HepG2 (cell line): Measurements from ENCODE around the gene PCIF1. TPM values are rescaled to one million over a fixed set of nuclear protein-coding genes. Genes with fewer than 3 reads are reported as not detected.

Source experiments
- BHLHE40 ChIP-seq: IDR thresholded peaks from 2 replicates; pipeline ENCODE4 v1.6.1; 2011; ENCODE audit warnings: low read length, improper control_type of control experiment
- BRD4 ChIP-seq: sonication (generic); formaldehyde crosslinking; IDR thresholded peaks from 2 replicates; pipeline ENCODE4 v1.4.0; 2020; ENCODE audit warnings: missing genetic modification reagents
- DMAP1 ChIP-seq: IDR thresholded peaks from 2 replicates; pipeline ENCODE4 v1.6.1; 2016
- GATAD2A ChIP-seq: IDR thresholded peaks from 2 replicates; pipeline ENCODE4 v1.6.1; 2016
- GZF1 ChIP-seq: sonication (generic); formaldehyde crosslinking; IDR thresholded peaks from 2 replicates; pipeline ENCODE4 v1.5.1; 2020; ENCODE audit warnings: mild to moderate bottlenecking, missing genetic modification reagents
- IRF2 ChIP-seq: IDR thresholded peaks from 2 replicates; pipeline ENCODE4 v1.6.1; 2018; ENCODE audit warnings: missing genetic modification reagents, missing compliant biosample characterization
- KDM5B ChIP-seq: sonication (generic); formaldehyde crosslinking; IDR thresholded peaks from 2 replicates; pipeline ENCODE4 v1.4.0; 2020; ENCODE audit warnings: missing genetic modification reagents, mild to moderate bottlenecking, borderline replicate concordance
- PHB2 ChIP-seq: fragments of 450-650 bp; IDR thresholded peaks from 2 replicates; pipeline ENCODE4 v1.6.1; 2018; ENCODE audit not compliant: partially characterized antibody
- RFX3 ChIP-seq: IDR thresholded peaks from 2 replicates; pipeline ENCODE4 v1.6.1; 2016; ENCODE audit warnings: missing biosample characterization, missing genetic modification reagents
- RORA ChIP-seq: sonication (generic); formaldehyde crosslinking; IDR thresholded peaks from 2 replicates; pipeline ENCODE4 v1.5.0; 2020; ENCODE audit warnings: mild to moderate bottlenecking, missing genetic modification reagents, moderate library complexity
- SIX1 ChIP-seq: sonication (generic); formaldehyde crosslinking; IDR thresholded peaks from 2 replicates; pipeline ENCODE4 v1.4.0; 2020; ENCODE audit warnings: missing genetic modification reagents, borderline replicate concordance
- SNAPC2 ChIP-seq: sonication (generic); formaldehyde crosslinking; IDR thresholded peaks from 2 replicates; pipeline ENCODE4 v1.8.1; 2022; ENCODE audit warnings: mild to moderate bottlenecking, missing genetic modification reagents
- SP5 ChIP-seq: IDR thresholded peaks from 2 replicates; pipeline ENCODE4 v1.6.1; 2016; ENCODE audit warnings: low read depth, borderline replicate concordance
- SRF ChIP-seq: IDR thresholded peaks from 2 replicates; pipeline ENCODE4 v1.6.1; 2011; ENCODE audit warnings: mild to moderate bottlenecking, low read depth, low read length, moderate library complexity
- ZBTB7A ChIP-seq: sonication (generic); formaldehyde crosslinking; IDR thresholded peaks from 2 replicates; pipeline ENCODE4 v1.8.0; 2022; ENCODE audit warnings: mild to moderate bottlenecking, missing genetic modification reagents
- ZBTB8A ChIP-seq: sonication (generic); formaldehyde crosslinking; IDR thresholded peaks from 2 replicates; pipeline ENCODE4 v1.4.0; 2020; ENCODE audit warnings: mild to moderate bottlenecking, low read depth, missing genetic modification reagents, borderline replicate concordance
- ZNF121 ChIP-seq: sonication (generic); formaldehyde crosslinking; IDR thresholded peaks from 2 replicates; pipeline ENCODE4 v1.5.0; 2020; ENCODE audit warnings: mild to moderate bottlenecking, missing genetic modification reagents
- ZNF367 ChIP-seq: sonication (generic); formaldehyde crosslinking; IDR thresholded peaks from 2 replicates; pipeline ENCODE4 v1.4.0; 2020; ENCODE audit warnings: missing genetic modification reagents, borderline replicate concordance
- ZNF484 ChIP-seq: sonication (generic); formaldehyde crosslinking; IDR thresholded peaks from 2 replicates; pipeline ENCODE4 v1.5.1; 2020; ENCODE audit warnings: mild to moderate bottlenecking, low read depth, missing genetic modification reagents, borderline replicate concordance
- ZNF563 ChIP-seq: sonication (generic); formaldehyde crosslinking; IDR thresholded peaks from 2 replicates; pipeline ENCODE4 v1.8.0; 2022; ENCODE audit warnings: mild to moderate bottlenecking, moderate library complexity, missing genetic modification reagents
- ZNF598 ChIP-seq: sonication (generic); formaldehyde crosslinking; IDR thresholded peaks from 2 replicates; pipeline ENCODE4 v1.5.1; 2020; ENCODE audit warnings: mild to moderate bottlenecking, missing genetic modification reagents, borderline replicate concordance
- ZNF674 ChIP-seq: sonication (generic); formaldehyde crosslinking; IDR thresholded peaks from 2 replicates; pipeline ENCODE4 v1.5.0; 2020; ENCODE audit warnings: low read depth, mild to moderate bottlenecking, missing genetic modification reagents
- ZNF737 ChIP-seq: sonication (generic); formaldehyde crosslinking; IDR thresholded peaks from 2 replicates; pipeline ENCODE4 v1.5.0; 2020; ENCODE audit warnings: missing genetic modification reagents, mild to moderate bottlenecking, borderline replicate concordance
- ZNF776 ChIP-seq: sonication (generic); formaldehyde crosslinking; IDR thresholded peaks from 2 replicates; pipeline ENCODE4 v1.4.0; 2020; ENCODE audit warnings: mild to moderate bottlenecking, missing genetic modification reagents
- polyA plus RNA-seq, 8 experiments: library from polyadenylated mRNA; depleted of rRNA in 3 of 8; stranded (reverse) in 7 of 8; unstranded in 1 of 8; fragments of >200 nt; fragmentation: Illumina TruSeq in 4 of 8; extraction: Trizol in 4 of 8; gene quantifications; 2 replicates each; pipeline versions ENCODE4 v1.2.1 to v1.2.3, GENCODE V29; 2011 to 2016; ENCODE audit warnings: low read depth in 4 of 8, missing spikeins in 1 of 8, mixed read lengths in 1 of 8; ENCODE audit not compliant: insufficient read depth in 1 of 8
- total RNA-seq, 5 experiments: library from RNA; depleted of rRNA; stranded (reverse); fragments of >200 nt; fragmentation: Illumina TruSeq; extraction: Trizol; gene quantifications; 2 replicates each; pipeline ENCODE4 v1.2.3, GENCODE V29; 2016; ENCODE audit warnings: low read depth in 1 of 5
- TF ChIP-seq, protein P1 (sequence below), 2 experiments: sonication (generic) in 1 of 2; formaldehyde crosslinking in 1 of 2; IDR thresholded peaks; 2 replicates each; pipeline versions ENCODE4 v1.4.0 to v1.6.1; 2018 to 2020; ENCODE audit warnings: missing genetic modification reagents in 2 of 2, borderline replicate concordance in 1 of 2, low read depth in 1 of 2, mild to moderate bottlenecking in 1 of 2, missing biosample characterization in 1 of 2
- TF ChIP-seq, protein P2 (sequence below): sonication (generic); formaldehyde crosslinking; IDR thresholded peaks from 2 replicates; pipeline ENCODE4; 2020; ENCODE audit warnings: missing genetic modification reagents, mild to moderate bottlenecking, borderline replicate concordance
- TF ChIP-seq, protein P3 (sequence below): sonication (generic); formaldehyde crosslinking; IDR thresholded peaks from 2 replicates; pipeline ENCODE4 v1.8.1; 2023; ENCODE audit warnings: mild to moderate bottlenecking, missing genetic modification reagents, borderline replicate concordance

PCIF1 gene
- total and polyA plus RNA-seq, 2 of the 13 experiments (the other 11 are each of a cell fraction or from before 2014, with no cell fraction given) = 20.9 to 24.4 TPM

DNA sequence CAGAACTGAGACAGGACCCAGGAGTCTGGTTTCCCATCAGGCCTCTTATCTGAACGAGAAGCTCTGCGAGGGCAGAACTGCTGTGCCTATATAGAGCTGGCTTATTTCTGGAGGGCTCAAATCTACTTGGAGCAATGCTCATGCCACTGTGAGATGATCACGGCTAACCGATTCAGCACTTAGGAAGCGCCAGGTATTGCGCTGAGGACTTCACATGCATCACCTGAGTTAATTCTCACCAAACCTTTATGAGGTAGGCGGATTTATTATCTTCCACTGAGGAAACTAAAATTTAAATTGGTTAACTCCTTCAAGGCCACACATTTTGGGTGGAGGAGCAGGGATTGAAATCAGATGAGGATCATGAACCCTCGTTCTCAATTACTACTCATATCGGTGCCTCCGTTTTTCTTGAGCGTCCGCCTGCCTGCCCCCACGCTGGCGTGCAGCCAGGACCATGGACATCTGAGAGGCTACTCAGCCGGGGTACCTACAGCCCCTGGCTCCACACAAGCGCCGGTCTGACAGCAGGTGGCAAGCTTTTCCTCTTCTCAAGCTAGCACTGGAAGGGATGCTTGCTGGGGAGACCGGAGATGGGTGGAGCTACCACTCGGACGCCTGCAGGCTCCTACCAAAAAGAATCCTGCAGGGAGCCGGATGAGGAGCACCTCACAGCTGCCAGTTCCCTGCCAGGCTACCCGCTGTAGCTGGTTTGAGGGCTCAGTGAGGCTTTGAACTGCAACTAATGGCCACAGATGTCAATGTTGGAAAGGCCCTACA is 1.0 kb upstream of the PCIF1 start (continued):
- TF ChIP-seq, protein P1, sequence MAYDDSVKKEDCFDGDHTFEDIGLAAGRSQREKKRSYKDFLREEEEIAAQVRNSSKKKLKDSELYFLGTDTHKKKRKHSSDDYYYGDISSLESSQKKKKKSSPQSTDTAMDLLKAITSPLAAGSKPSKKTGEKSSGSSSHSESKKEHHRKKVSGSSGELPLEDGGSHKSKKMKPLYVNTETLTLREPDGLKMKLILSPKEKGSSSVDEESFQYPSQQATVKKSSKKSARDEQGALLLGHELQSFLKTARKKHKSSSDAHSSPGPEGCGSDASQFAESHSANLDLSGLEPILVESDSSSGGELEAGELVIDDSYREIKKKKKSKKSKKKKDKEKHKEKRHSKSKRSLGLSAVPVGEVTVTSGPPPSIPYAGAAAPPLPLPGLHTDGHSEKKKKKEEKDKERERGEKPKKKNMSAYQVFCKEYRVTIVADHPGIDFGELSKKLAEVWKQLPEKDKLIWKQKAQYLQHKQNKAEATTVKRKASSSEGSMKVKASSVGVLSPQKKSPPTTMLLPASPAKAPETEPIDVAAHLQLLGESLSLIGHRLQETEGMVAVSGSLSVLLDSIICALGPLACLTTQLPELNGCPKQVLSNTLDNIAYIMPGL (CRISPR knock-in tag; IDR thresholded peaks at IDR 0.05; ENCODE audit: borderline replicate concordance in 1 of 2, low read depth in 1 of 2) = peak; percentile 68 to 83; a peak in 2 of 4 replicates
- TF ChIP-seq SP5 (peak; percentile 31; the same call in 1 of the 2 replicates), SRF (no peak), SNAPC2 (CRISPR knock-in tag) (peak; percentile 22; the same call in 1 of the 2 replicates), ZBTB8A (CRISPR knock-in tag) (no peak), IRF2 (CRISPR knock-in tag) (peak; percentile 30; the same call in 1 of the 2 replicates), RORA (CRISPR knock-in tag) (no peak; the same call in 1 of the 2 replicates), GZF1 (CRISPR knock-in tag) (no peak; the same call in 1 of the 2 replicates), GATAD2A (peak; percentile 74), ZNF674 (0 out of 2 replicates have a peak, but pooled peaks have one; percentile 36), KDM5B (CRISPR knock-in tag) (no peak), ZNF121 (CRISPR knock-in tag) (no peak), RFX3 (CRISPR knock-in tag) (no peak), ZNF737 (no peak), ZNF776 (CRISPR knock-in tag) (no peak), ZNF367 (no peak), ZBTB7A (no peak; the same call in 1 of the 2 replicates), ZNF563 (no peak), PHB2 (no peak), BHLHE40 (peak; percentile 43; the same call in 1 of the 2 replicates), ZNF598 (CRISPR knock-in tag) (no peak), BRD4 (CRISPR knock-in tag) (0 out of 2 replicates have a peak, but pooled peaks have one; percentile 84), DMAP1 (no peak), ZNF484 (CRISPR knock-in tag) (no peak; the same call in 1 of the 2 replicates), SIX1 (CRISPR knock-in tag) (peak; percentile 61; the same call in 1 of the 2 replicates)
- TF ChIP-seq, protein P2, sequence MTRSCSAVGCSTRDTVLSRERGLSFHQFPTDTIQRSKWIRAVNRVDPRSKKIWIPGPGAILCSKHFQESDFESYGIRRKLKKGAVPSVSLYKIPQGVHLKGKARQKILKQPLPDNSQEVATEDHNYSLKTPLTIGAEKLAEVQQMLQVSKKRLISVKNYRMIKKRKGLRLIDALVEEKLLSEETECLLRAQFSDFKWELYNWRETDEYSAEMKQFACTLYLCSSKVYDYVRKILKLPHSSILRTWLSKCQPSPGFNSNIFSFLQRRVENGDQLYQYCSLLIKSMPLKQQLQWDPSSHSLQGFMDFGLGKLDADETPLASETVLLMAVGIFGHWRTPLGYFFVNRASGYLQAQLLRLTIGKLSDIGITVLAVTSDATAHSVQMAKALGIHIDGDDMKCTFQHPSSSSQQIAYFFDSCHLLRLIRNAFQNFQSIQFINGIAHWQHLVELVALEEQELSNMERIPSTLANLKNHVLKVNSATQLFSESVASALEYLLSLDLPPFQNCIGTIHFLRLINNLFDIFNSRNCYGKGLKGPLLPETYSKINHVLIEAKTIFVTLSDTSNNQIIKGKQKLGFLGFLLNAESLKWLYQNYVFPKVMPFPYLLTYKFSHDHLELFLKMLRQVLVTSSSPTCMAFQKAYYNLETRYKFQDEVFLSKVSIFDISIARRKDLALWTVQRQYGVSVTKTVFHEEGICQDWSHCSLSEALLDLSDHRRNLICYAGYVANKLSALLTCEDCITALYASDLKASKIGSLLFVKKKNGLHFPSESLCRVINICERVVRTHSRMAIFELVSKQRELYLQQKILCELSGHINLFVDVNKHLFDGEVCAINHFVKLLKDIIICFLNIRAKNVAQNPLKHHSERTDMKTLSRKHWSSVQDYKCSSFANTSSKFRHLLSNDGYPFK (CRISPR knock-in tag) = no peak; the same call in 1 of the 2 replicates
- TF ChIP-seq, protein P3, sequence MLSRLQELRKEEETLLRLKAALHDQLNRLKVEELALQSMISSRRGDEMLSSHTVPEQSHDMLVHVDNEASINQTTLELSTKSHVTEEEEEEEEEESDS (CRISPR knock-in tag) = peak; percentile 76; the same call in 1 of the 2 replicates
